GM18520 (cell line): Measurements from ENCODE around the gene HIPK2.

ENCODE experiments used
- ATAC-seq: cut with Tn5 transposase; IDR thresholded peaks from one replicate; pipeline ENCODE4 v1.9.1; 2021; ENCODE audit not compliant: unreplicated experiment

Gene HIPK2

GRCh38 chr7:139737221-139738100 lies 40.3 kb downstream of the HIPK2 start:
- ATAC-seq = no peak

- no peak for ATAC-seq
These were observed 41.7 kb downstream of the HIPK2 start for GRCh38 chr7:139735912-139736595.

GRCh38 chr7:139735466-139735865 lies 42.3 kb downstream of the HIPK2 start:
- ATAC-seq = no peak

GRCh38 chr7:139734395-139734794 lies 43.4 kb downstream of the HIPK2 start:
- no peak for ATAC-seq

GRCh38 chr7:139733751-139734150 lies 44.0 kb downstream of the HIPK2 start:
- no peak for ATAC-seq

GRCh38 chr7:139732471-139733167 lies 45.2 kb downstream of the HIPK2 start:
- no peak for ATAC-seq

GRCh38 chr7:139731802-139732470 lies 45.9 kb downstream of the HIPK2 start:
- ATAC-seq = no peak

- no peak for ATAC-seq
These were observed 46.8 kb downstream of the HIPK2 start for GRCh38 chr7:139730746-139731612.

- no peak for ATAC-seq
These were observed 49.6 kb downstream of the HIPK2 start for GRCh38 chr7:139728203-139728602.

GRCh38 chr7:139727151-139727705 lies 50.6 kb downstream of the HIPK2 start:
- ATAC-seq = no peak

- ATAC-seq = no peak
These were observed 51.3 kb downstream of the HIPK2 start for GRCh38 chr7:139726485-139726869.

GRCh38 chr7:139725858-139726484 lies 51.8 kb downstream of the HIPK2 start:
- peak; percentile 25 for ATAC-seq

- peak; percentile 80 for ATAC-seq
These were observed 52.7 kb downstream of the HIPK2 start for GRCh38 chr7:139725077-139725476.

- no peak for ATAC-seq
These were observed 55.2 kb downstream of the HIPK2 start for GRCh38 chr7:139722604-139723003.

- ATAC-seq = no peak
These were observed 56.0 kb downstream of the HIPK2 start for GRCh38 chr7:139721821-139722220.

- no peak for ATAC-seq
These were observed 56.4 kb downstream of the HIPK2 start for GRCh38 chr7:139721417-139721816.

GRCh38 chr7:139720705-139721231 lies 57.0 kb downstream of the HIPK2 start:
- ATAC-seq = no peak

- no peak for ATAC-seq
These were observed 57.6 kb downstream of the HIPK2 start for GRCh38 chr7:139720186-139720585.

- no peak for ATAC-seq
These were observed 58.9 kb downstream of the HIPK2 start for GRCh38 chr7:139718859-139719258.
